A549 (cell line): ENCODE results near the gene RPS15. TPM values are rescaled to one million over a fixed set of nuclear protein-coding genes. Genes with fewer than 3 reads are reported as not detected.
"Not testable (repeated sequence)": the region's sequence is repeated elsewhere in the genome, so short reads cannot be mapped to it uniquely, and the experiment has no call there.

Source experiments
- ATAC-seq, 2 experiments: fragments of 200-7000 bp in 1 of 2; fragments of >200 bp in 1 of 2; cut with Nextera tagmentation in 1 of 2; cut with Tn5 transposase in 1 of 2; 3 replicates each; pipeline versions ENCODE4 v1.8.0 to v1.9.1; 2018 to 2020; ENCODE audit warnings: mild to moderate bottlenecking in 1 of 2, moderate library complexity in 1 of 2
- CTCF ChIA-PET: fragments of 300-600 bp; sonication (Branson Sonifier 250); formaldehyde crosslinking; extraction: SDS; loops from one replicate; lab custom pipeline; 2021; ENCODE audit warnings: antibody characterized with exemption, inconsistent platforms; lab: Yijun Ruan, JAX
- POLR2A ChIA-PET: fragments of 350-600 bp; formaldehyde crosslinking; extraction: SDS; loops from one replicate; lab custom pipeline; 2021; ENCODE audit warnings: antibody characterized with exemption, inconsistent platforms; lab: Yijun Ruan, JAX
- DNase-seq, 2 experiments: peaks; one replicate each; pipeline versions ENCODE4 v3.0.0 to v3.0.0-alpha.2; 2011 to 2016; ENCODE audit warnings: low read depth in 1 of 2, low spot score in 1 of 2
- FAIRE-seq: peaks from 2 replicates; lab custom pipeline; 2011; peaks lifted over from hg19 to GRCh38; lab: Jason Lieb, UNC
- H3K27ac ChIP-seq, 2 experiments: fragments of >200 bp; sonication (Bioruptor Twin); formaldehyde crosslinking; 3 replicates each; pipeline ENCODE4 v1.5.1; 2016 to 2017
- H3K4me1 ChIP-seq: fragments of >200 bp; sonication (Bioruptor Twin); formaldehyde crosslinking; 3 replicates; pipeline ENCODE4 v1.6.1; 2016
- H3K4me2 ChIP-seq: fragments of >200 bp; sonication (Bioruptor Twin); formaldehyde crosslinking; 3 replicates; pipeline ENCODE4 v1.6.1; 2016
- H3K4me3 ChIP-seq: fragments of >200 bp; sonication (Bioruptor Twin); formaldehyde crosslinking; 3 replicates; pipeline ENCODE4 v1.5.1; 2016
- H3K9me3 ChIP-seq: fragments of >200 bp; sonication (Bioruptor Twin); formaldehyde crosslinking; 3 replicates; pipeline ENCODE4 v1.6.1; 2016
- BHLHE40 ChIP-seq: IDR thresholded peaks from 2 replicates; pipeline ENCODE4 v1.6.1; 2012; ENCODE audit warnings: low read depth, low read length, inconsistent platforms
- CBX2 ChIP-seq: fragments of 200-600 bp; sonication (generic); IDR thresholded peaks from 2 replicates; pipeline ENCODE4 v1.6.1; 2016; ENCODE audit warnings: low read depth, mild to moderate bottlenecking, borderline replicate concordance
- CHD2 ChIP-seq: fragments of 150-350 bp; IDR thresholded peaks from 2 replicates; pipeline ENCODE4 v1.6.1; 2014; ENCODE audit warnings: low read length; ENCODE audit not compliant: partially characterized antibody
- GATA3 ChIP-seq: IDR thresholded peaks from 2 replicates; pipeline ENCODE4 v1.6.1; 2012; ENCODE audit warnings: borderline replicate concordance
- JUN ChIP-seq, 2 experiments: fragments of >200 bp; sonication (Bioruptor Twin); formaldehyde crosslinking; IDR thresholded peaks; 2 replicates in 1 of 2; 3 replicates in 1 of 2; pipeline ENCODE4 v1.6.1; 2016 to 2017
- JUNB ChIP-seq: fragments of >200 bp; sonication (Bioruptor Twin); formaldehyde crosslinking; IDR thresholded peaks from 2 replicates; pipeline ENCODE4 v1.6.1; 2016
- KDM1A ChIP-seq: fragments of 200-600 bp; sonication (generic); IDR thresholded peaks from 2 replicates; pipeline ENCODE4 v1.6.1; 2016; ENCODE audit warnings: low read depth, mild to moderate bottlenecking
- KDM5A ChIP-seq: fragments of 200-600 bp; sonication (generic); IDR thresholded peaks from 2 replicates; pipeline ENCODE4 v1.6.1; 2016; ENCODE audit warnings: antibody characterized with exemption, mild to moderate bottlenecking
- MAX ChIP-seq: IDR thresholded peaks from 2 replicates; pipeline ENCODE4 v1.6.1; 2012
- MYC ChIP-seq: IDR thresholded peaks from 2 replicates; pipeline ENCODE4 v1.6.1; 2012; ENCODE audit warnings: mild to moderate bottlenecking, inconsistent platforms, low read length, improper control_type of control experiment, borderline replicate concordance
- RAD21 ChIP-seq, 2 experiments: fragments of >200 bp in 1 of 2; sonication (Bioruptor Twin) in 1 of 2; formaldehyde crosslinking in 1 of 2; IDR thresholded peaks in 1 of 2; conservative IDR thresholded peaks in 1 of 2; 2 replicates in 1 of 2; 3 replicates in 1 of 2; pipeline ENCODE4 v1.6.1; 2012 to 2018; ENCODE audit warnings: inconsistent platforms in 1 of 2
- RCOR1 ChIP-seq: fragments of 150-350 bp; IDR thresholded peaks from 2 replicates; pipeline ENCODE4 v1.6.1; 2014; ENCODE audit warnings: antibody characterized with exemption, low read length, low read depth
- RFX5 ChIP-seq: fragments of 450-650 bp; IDR thresholded peaks from 2 replicates; pipeline ENCODE4 v1.7.1; 2014; ENCODE audit warnings: antibody characterized with exemption, mild to moderate bottlenecking, moderate library complexity
- RNF2 ChIP-seq: fragments of 200-600 bp; sonication (generic); IDR thresholded peaks from 2 replicates; pipeline ENCODE4 v1.6.1; 2016; ENCODE audit warnings: low read depth, mild to moderate bottlenecking, antibody characterized with exemption, moderate library complexity, borderline replicate concordance
- SMC3 ChIP-seq: fragments of >200 bp; sonication (Bioruptor Twin); formaldehyde crosslinking; IDR thresholded peaks from 3 replicates; pipeline ENCODE4 v1.6.1; 2018; ENCODE audit warnings: inconsistent platforms
- ZC3H11A ChIP-seq: fragments of 450-650 bp; IDR thresholded peaks from 2 replicates; pipeline ENCODE4 v1.6.1; 2014; ENCODE audit warnings: antibody characterized with exemption, mild to moderate bottlenecking
- ZSCAN20 ChIP-seq: fragments of 250-450 bp; sonication (Bioruptor Pico); IDR thresholded peaks from 2 replicates; pipeline ENCODE4 v1.8.0; 2022; ENCODE audit warnings: mild to moderate bottlenecking, moderate library complexity
- WGBS: methylation state at CpG from one replicate; pipeline ENCODE4 v1.1.6; 2017; ENCODE audit errors: missing lambda C conversion rate; 5-methylcytosine and 5-hydroxymethylcytosine counted together
- polyA plus RNA-seq, 4 experiments: library from polyadenylated mRNA; depleted of rRNA in 3 of 4; stranded (reverse); fragments of >200 nt; fragmentation: RNase III in 1 of 4; extraction: RNeasy Plus Mini Kit Qiagen cat#74134 plus additional on column Dnase treatment in 1 of 4; gene quantifications; 2 replicates in 3 of 4; 3 replicates in 1 of 4; pipeline ENCODE4 v1.2.3, GENCODE V29; 2011 to 2017
- TF ChIP-seq, protein P1 (sequence below): IDR thresholded peaks from 2 replicates; pipeline ENCODE4 v1.6.1; 2012
- TF ChIP-seq, protein P2 (sequence below): fragments of >200 bp; sonication (Bioruptor Twin); formaldehyde crosslinking; IDR thresholded peaks from 3 replicates; pipeline ENCODE4 v1.5.1; 2016
- TF ChIP-seq, protein P3 (sequence below): fragments of >200 bp; sonication (Bioruptor Twin); formaldehyde crosslinking; IDR thresholded peaks from 3 replicates; pipeline ENCODE4 v1.6.1; 2016
- TF ChIP-seq, protein P4 (sequence below): fragments of 250-450 bp; sonication (Bioruptor Pico); IDR thresholded peaks from 2 replicates; pipeline ENCODE4 v1.5.0; 2020; ENCODE audit warnings: low read depth, mild to moderate bottlenecking, moderate library complexity
- TF ChIP-seq, protein P5 (sequence below): fragments of 150-350 bp; IDR thresholded peaks from 2 replicates; pipeline ENCODE4 v1.6.1; 2014; ENCODE audit warnings: low read depth, mild to moderate bottlenecking, low read length

The RPS15 gene
- polyA plus RNA-seq, 2 of the 4 experiments (the other 2 are of a cell fraction), result 525 to 1,458 TPM

- Histone ChIP-seq H3K4me2 (no peak overlapping the region), H3K27ac (no peak overlapping the region), H3K9me3 (no peaks in the 10 kb centered on the region), H3K4me3 (no peak overlapping the region), H3K4me1 (peaks cover 10% of the 10 kb centered on the region)
- DNase-seq, result no peak
- ATAC-seq, result no peak
- POLR2A ChIA-PET, result no interaction called here
- CTCF ChIA-PET, result interaction anchor here (1.2 to 1.7 kb wide), 2 partner anchors 13 to 27 kb away, joined by 4 read pairs; no protein-coding TSS in a partner anchor
- FAIRE-seq, result no peak
- 93% methylated on average over 16 of the region's 21 CpGs for WGBS
- TF ChIP-seq MYC (no peak), JUN (IDR thresholded peaks at IDR 0.05) (no peak), MAX (no peak), CHD2 (no peak), RCOR1 (no peak), RAD21 (conservative IDR thresholded peaks at IDR 0.05 in 1 of 2, IDR thresholded peaks at IDR 0.05 in 1 of 2) (no peak), SMC3 (no peak), BHLHE40 (no peak), ZSCAN20 (CRISPR knock-in tag) (no peak), ZC3H11A (no peak), JUNB (no peak), RFX5 (no peak), GATA3 (no peak), KDM1A (no peak), KDM5A (no peak), RNF2 (no peak)
- TF ChIP-seq, protein P1, sequence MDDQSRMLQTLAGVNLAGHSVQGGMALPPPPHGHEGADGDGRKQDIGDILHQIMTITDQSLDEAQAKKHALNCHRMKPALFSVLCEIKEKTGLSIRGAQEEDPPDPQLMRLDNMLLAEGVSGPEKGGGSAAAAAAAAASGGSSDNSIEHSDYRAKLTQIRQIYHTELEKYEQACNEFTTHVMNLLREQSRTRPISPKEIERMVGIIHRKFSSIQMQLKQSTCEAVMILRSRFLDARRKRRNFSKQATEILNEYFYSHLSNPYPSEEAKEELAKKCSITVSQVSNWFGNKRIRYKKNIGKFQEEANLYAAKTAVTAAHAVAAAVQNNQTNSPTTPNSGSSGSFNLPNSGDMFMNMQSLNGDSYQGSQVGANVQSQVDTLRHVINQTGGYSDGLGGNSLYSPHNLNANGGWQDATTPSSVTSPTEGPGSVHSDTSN, result no peak
- TF ChIP-seq, protein P2, sequence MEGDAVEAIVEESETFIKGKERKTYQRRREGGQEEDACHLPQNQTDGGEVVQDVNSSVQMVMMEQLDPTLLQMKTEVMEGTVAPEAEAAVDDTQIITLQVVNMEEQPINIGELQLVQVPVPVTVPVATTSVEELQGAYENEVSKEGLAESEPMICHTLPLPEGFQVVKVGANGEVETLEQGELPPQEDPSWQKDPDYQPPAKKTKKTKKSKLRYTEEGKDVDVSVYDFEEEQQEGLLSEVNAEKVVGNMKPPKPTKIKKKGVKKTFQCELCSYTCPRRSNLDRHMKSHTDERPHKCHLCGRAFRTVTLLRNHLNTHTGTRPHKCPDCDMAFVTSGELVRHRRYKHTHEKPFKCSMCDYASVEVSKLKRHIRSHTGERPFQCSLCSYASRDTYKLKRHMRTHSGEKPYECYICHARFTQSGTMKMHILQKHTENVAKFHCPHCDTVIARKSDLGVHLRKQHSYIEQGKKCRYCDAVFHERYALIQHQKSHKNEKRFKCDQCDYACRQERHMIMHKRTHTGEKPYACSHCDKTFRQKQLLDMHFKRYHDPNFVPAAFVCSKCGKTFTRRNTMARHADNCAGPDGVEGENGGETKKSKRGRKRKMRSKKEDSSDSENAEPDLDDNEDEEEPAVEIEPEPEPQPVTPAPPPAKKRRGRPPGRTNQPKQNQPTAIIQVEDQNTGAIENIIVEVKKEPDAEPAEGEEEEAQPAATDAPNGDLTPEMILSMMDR, result no peak
Measured at GRCh38 chr19:1418951-1419738, 19.1 kb upstream of the RPS15 start.

- H3K27ac ChIP-seq, H3K4me2 ChIP-seq, H3K4me1 ChIP-seq, POLR2A ChIA-PET, DNase-seq, H3K4me3 ChIP-seq, ATAC-seq, FAIRE-seq, H3K9me3 ChIP-seq: not testable (repeated sequence)
- CTCF ChIA-PET, result interaction anchor here (1.0 to 1.7 kb wide), 4 partner anchors 11 to 26 kb away, joined by 3 to 5 read pairs (median 4); partner anchors contain the start of gene RPS15
- WGBS, result 97% methylated on average over 17 of the region's 43 CpGs
Measured at GRCh38 chr19:1420085-1420484, 18.1 kb upstream of the RPS15 start.

DNA sequence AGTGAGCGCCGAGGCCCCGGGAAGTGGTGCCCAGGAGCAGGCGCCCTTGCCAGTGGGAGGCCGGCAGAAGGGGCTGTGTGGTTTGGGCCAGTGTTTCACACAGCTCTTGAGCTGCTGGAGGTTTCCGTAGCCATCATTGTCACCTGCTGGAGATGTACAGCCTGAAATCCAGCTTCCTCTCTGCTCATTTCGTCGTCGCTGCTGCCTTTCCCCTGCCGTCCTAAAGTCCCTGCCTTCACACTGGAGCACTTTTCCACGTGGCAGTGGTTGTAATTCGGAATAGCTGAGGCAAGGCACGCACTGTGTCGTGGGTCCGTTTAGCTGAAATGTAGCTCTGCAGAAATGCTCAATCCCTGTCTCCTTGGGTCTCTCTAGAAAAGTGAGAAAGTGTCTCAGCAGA lies 17.6 kb upstream of the RPS15 start:
- DNase-seq (no peak), FAIRE-seq (no peak), ATAC-seq (no peak)
- Histone ChIP-seq H3K4me2 (no peak overlapping the region), H3K4me1 (peaks cover under 1% of the 10 kb centered on the region; the same call in 1 of the 3 replicates), H3K4me3 (no peak overlapping the region), H3K9me3 (no peaks in the 10 kb centered on the region), H3K27ac (no peak overlapping the region)
- WGBS, result 93% methylated on average over 14 of the region's 15 CpGs
- ChIA-PET POLR2A (no interaction called here), CTCF (interaction anchor here (1.0 to 1.4 kb wide), 3 partner anchors 10 to 19 kb away, joined by 3 to 5 read pairs (median 4); partner anchors contain the start of gene RPS15)
- TF ChIP-seq JUN (IDR thresholded peaks at IDR 0.05), result no peak
- TF ChIP-seq, protein P3, sequence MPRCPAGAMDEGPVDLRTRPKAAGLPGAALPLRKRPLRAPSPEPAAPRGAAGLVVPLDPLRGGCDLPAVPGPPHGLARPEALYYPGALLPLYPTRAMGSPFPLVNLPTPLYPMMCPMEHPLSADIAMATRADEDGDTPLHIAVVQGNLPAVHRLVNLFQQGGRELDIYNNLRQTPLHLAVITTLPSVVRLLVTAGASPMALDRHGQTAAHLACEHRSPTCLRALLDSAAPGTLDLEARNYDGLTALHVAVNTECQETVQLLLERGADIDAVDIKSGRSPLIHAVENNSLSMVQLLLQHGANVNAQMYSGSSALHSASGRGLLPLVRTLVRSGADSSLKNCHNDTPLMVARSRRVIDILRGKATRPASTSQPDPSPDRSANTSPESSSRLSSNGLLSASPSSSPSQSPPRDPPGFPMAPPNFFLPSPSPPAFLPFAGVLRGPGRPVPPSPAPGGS, result no peak
- TF ChIP-seq CBX2, result no peak
- no peak for TF ChIP-seq BHLHE40
- TF ChIP-seq, protein P4, sequence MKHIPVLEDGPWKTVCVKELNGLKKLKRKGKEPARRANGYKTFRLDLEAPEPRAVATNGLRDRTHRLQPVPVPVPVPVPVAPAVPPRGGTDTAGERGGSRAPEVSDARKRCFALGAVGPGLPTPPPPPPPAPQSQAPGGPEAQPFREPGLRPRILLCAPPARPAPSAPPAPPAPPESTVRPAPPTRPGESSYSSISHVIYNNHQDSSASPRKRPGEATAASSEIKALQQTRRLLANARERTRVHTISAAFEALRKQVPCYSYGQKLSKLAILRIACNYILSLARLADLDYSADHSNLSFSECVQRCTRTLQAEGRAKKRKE, result no peak
- TF ChIP-seq KDM1A, result no peak
- TF ChIP-seq, protein P5, sequence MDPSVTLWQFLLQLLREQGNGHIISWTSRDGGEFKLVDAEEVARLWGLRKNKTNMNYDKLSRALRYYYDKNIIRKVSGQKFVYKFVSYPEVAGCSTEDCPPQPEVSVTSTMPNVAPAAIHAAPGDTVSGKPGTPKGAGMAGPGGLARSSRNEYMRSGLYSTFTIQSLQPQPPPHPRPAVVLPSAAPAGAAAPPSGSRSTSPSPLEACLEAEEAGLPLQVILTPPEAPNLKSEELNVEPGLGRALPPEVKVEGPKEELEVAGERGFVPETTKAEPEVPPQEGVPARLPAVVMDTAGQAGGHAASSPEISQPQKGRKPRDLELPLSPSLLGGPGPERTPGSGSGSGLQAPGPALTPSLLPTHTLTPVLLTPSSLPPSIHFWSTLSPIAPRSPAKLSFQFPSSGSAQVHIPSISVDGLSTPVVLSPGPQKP, result no peak
